Cortex of kidney (tissue), 1 donor: ENCODE results near the gene FRMD3.

Experiments used
- DNase-seq: peaks from one replicate; lab custom pipeline; 2025; lab: John Stamatoyannopoulos, UW

The FRMD3 gene

GRCh38 chr9:83334320-83334719 lies 203.9 kb downstream of the FRMD3 start:
- DNase-seq, result no peak

DNA sequence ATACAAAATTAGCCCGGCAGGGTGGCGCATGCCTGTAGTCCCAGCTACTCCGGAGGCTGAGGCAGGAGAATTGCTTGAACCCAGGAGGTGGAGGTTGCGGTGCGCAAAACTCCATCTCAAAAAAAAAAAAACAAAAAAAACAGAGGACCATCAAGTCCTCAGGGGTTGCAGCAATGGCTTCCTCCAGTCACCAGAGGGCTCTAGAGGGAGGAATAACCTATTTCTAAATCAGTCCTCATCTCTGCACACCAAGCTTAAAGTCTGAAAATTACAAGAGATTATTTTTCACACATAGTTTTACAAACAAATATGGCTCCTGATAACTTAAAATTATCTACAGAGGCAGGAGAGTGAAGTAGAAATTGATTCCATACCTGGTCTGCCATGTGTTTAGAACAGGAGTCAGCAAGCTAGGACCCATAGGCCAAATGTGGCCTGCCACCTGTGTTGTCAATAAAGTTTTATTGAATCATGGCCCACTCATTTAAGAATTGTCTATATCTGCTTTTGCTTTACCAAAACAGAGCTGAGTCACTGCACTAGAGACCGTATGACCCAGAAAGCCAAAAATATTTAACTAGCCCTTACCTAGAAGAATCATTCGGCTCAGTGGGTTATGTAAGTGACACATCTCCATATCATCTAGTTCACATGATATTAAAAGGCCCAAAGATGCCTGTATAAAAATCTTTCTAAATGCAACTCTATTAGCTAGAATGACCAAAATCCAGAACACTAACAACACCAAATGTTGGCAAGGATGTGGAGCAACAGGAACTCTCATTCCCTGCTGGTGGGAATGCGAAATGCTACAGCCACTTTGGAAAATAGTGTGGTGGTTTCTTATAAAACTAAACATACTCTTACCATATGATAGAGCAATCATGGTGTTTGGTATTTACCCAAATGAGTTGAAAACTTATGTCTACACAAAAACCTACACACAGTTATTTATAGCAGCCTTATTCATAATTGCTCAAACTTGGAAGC lies 207.7 kb downstream of the FRMD3 start:
- no peak for DNase-seq

DNA sequence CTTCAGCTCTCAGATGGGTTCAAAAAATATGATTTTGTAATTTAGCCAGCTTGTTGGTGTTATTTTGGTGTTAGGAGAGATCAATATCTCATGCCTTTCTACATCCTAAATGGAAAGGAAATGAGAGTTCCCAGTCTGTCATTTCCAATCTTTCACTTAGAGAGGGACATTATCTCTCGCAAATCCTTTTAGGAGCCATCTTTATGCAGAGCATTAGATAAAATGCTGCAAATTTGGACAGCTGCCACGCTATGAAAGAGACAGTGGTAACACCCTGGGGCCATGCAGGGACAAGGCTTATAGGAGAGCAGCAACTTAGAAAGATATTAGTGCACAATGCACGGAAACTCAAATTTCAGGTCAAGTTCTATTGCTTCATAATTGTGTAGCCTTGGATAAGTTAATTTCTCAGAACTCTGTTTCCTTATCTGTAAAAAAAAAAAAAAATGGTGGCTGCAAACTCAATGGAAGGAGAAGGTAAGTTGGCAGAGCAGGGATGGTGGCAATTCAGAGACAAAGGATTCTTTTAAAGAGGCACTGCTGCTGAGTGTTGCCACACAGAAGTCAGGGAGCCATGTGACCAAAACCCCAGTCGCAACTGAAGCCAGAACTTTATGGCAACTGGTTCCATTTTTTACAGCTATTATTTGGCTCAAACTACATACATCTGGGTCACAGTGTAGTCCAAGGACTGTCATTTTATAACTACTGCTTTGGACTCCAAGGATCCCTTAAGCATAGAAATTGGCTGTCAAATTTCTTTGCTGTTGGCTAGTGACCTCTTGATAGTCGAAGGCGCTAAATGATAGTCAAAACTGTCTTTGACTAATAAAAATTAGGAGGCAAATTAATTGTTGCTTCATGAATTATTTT lies 210.2 kb downstream of the FRMD3 start:
- no peak for DNase-seq

GRCh38 chr9:83327323-83327722 lies 210.9 kb downstream of the FRMD3 start:
- no peak for DNase-seq

DNA sequence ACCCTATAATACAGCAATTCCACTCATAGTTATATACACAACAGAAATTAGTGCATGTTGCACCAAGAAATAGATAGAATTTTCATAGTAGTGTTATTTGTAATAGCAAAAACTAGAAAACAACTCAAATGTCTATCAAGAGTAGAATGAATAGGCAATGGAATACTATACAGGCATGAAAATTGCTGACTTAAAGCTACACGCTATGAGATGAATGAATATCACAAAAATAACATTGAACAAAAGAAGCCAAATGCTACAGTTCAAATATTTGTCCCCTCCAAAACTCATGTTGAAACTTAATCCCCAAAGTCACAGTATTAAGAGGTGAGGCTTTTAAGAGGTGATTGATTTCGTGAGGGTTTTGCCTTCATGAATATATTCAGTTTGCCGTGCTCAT lies 215.1 kb downstream of the FRMD3 start:
- DNase-seq, result no peak

- DNase-seq, result no peak
These were observed 215.8 kb downstream of the FRMD3 start for GRCh38 chr9:83322438-83322837.

- no peak for DNase-seq
These were observed 221.0 kb downstream of the FRMD3 start for GRCh38 chr9:83317244-83317643.

GRCh38 chr9:83315649-83316048 lies 222.6 kb downstream of the FRMD3 start:
- DNase-seq, result no peak

DNA sequence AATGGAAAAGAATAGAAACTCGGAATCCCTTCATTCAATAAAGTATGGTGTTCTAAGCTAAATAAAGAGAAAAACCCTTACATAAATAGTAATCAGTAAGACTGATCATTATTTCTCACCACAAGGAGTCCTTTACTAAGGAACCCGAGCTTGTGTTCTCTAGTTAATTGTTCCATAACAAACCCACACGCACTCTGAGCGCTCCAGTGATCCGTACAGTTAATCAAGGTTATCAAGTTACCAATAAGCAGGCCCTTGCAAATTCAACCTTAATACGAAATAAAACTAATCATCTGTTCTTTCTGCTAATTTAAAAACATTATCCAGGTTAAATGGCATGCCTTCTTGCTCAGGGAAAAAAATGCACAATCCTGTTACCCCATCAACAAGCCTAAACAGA lies 224.4 kb downstream of the FRMD3 start:
- DNase-seq, result no peak

DNA sequence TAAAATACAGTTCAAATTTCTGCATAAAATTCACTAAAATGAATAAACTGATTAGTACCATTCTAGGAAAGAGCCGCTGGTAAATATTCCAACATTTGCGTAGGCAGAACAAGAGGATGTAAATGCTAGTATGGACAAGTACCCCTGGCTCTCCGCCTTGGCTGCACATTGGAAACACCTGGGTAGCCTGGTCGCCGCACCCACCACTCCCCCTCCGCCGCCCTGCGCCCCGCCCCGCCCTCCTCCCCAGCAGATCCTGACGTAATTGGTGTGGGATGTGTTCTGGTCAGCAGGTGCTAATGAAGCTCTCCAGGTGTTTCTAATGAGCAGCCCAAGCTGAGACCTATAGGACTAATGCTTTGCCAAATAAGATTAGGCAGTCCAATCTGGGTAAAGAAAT lies 225.7 kb downstream of the FRMD3 start:
- no peak for DNase-seq

GRCh38 chr9:83307066-83307724 lies 231.0 kb downstream of the FRMD3 start:
- DNase-seq, result no peak

GRCh38 chr9:83304686-83305085 lies 233.5 kb downstream of the FRMD3 start:
- DNase-seq, result no peak

GRCh38 chr9:83299571-83299970 lies 238.6 kb downstream of the FRMD3 start:
- no peak for DNase-seq

DNA sequence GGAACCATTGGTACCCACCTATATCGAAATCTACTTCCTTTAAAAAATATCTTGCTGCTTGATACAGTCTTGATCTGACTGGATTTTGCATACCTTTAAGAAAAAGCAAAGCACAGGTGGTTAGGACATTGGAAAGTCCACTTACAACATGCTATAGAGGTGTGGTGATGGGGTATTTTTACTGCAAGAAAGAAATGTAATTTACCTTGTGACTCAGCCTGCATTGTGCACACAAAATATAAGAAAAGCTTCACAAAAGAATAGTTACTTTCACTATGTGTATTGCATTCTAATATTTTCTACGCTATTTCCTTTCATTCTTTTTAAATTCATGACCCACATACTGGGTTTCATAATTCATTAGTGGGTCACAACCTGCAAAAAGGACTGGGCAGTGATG lies 239.1 kb downstream of the FRMD3 start:
- DNase-seq, result no peak

- DNase-seq, result no peak
These were observed 242.1 kb downstream of the FRMD3 start for GRCh38 chr9:83296123-83296522.

- DNase-seq, result no peak
These were observed 243.4 kb downstream of the FRMD3 start for GRCh38 chr9:83294816-83295215.

DNA sequence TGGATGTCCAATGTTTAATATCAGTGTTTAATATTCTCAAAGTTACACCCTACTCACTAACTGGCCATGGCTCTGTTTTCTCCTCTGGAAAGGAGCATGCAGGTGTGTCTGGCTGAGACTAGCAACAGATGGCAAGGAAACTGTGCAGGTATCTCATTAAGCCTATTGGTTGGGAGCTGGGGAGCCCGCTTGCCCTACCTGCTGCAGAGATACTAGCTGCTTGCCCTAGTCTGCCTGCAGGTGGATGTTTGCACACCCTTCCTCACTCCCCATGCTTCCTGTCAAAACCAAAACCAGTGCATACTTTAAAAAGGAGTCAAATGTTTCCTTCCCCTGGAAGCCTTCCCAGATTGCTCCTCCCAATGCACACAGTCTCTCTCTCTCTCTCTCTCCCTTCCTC lies 247.0 kb downstream of the FRMD3 start:
- no peak for DNase-seq

- DNase-seq, result no peak
These were observed 247.5 kb downstream of the FRMD3 start for GRCh38 chr9:83290692-83291091.

DNA sequence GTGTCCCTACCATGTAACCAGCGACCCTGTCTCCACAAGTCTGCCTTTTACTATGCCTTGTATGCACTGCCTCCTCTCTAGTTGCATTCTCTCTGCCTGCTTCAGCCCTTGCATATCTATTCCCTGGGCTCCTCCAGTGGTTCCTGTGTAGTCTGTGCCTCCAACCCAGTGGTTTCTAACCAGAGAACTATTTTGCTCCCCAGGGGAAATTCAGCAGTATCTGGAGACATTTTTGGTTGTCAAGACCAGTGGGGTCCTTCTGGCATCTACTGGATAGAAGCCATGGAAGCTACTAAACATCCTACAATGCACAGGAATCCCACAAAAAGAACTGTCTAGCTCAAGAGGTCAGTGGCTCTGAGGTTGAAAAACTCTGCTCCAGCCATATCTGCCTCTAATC lies 251.2 kb downstream of the FRMD3 start:
- DNase-seq, result no peak

DNA sequence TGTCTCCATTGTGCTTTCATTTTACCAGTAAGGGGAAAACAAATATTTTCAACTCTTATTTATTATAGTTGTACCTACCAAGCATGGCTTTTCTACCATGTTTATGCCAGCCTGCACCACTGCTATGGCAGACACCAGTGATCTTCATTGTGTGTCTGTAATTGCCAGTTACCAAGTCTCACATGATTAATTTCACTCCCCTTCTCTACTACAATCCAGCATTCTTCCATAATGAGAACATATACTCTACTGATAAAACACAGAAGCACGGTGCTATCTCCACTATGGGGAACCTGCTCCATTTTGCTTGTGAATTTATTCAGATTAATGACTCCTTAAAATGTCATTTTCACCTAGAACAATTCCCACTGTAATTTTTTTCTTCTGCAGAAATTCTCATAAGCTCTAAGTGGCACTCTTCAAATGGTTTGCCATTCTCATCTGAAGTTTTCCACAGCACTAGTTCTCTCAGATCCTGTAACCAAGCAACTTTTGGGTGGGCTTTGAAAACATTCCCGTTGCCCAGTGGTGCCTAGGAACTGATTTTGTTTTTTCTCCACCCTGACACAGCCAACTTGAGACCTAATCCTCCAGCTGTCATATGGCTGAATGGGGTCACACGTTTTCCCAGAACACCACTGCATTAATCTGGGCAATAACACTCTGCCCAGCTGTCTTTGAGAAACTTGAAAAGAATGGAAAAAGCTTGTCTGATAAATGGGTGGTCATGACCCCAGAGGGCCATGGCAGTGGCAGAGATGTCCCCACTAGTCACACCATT lies 252.6 kb downstream of the FRMD3 start:
- no peak for DNase-seq

GRCh38 chr9:83284746-83285145 lies 253.5 kb downstream of the FRMD3 start:
- DNase-seq, result no peak

DNA sequence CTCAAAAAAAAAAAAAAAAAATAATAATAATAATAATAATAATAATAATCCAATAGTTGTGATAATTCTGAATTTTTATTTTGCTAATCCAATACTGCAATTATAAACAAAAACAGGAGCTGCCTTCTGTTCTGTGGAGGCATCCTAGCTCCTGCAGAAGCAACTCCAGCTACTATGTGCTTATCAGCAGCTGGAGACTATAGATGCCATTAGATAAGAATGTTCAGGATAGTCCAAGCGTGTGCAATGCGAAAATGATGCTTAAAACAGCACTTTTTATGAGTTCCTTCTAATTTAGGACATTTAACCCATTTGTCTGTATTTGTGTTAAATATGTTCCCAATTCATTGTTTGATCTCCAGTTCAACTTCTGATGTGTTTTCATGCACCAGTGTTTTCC lies 254.7 kb downstream of the FRMD3 start:
- no peak for DNase-seq
